Measurements from ENCODE around the gene SYN1. TPM values are rescaled to one million over a fixed set of nuclear protein-coding genes. Genes with fewer than 3 reads are reported as not detected.

Gene SYN1
- total and polyA plus RNA-seq, 2 experiments from 2014 or later = 3.6 to 6.7 TPM

GRCh38 chrX:47586043-47586787, 33.4 kb downstream of the SYN1 start:
- Mint-ChIP-seq H3K27me3 (ENCODE audit: insufficient read depth, low read depth, poor library complexity) (peaks cover 16% of the 10 kb centered on the region), H3K4me1 (peaks cover 20% of the 10 kb centered on the region), H3K36me3 (ENCODE audit: low read depth) (peaks cover 5% of the 10 kb centered on the region; the same call in 1 of the 3 replicates), H3K9me3 (no peaks in the 10 kb centered on the region), H3K27ac (peak overlapping the region; percentile 78; the same call in 1 of the 2 replicates), H3K4me3 (no peak overlapping the region; the same call in 2 of the 3 replicates)
- TF ChIP-seq, protein P1, sequence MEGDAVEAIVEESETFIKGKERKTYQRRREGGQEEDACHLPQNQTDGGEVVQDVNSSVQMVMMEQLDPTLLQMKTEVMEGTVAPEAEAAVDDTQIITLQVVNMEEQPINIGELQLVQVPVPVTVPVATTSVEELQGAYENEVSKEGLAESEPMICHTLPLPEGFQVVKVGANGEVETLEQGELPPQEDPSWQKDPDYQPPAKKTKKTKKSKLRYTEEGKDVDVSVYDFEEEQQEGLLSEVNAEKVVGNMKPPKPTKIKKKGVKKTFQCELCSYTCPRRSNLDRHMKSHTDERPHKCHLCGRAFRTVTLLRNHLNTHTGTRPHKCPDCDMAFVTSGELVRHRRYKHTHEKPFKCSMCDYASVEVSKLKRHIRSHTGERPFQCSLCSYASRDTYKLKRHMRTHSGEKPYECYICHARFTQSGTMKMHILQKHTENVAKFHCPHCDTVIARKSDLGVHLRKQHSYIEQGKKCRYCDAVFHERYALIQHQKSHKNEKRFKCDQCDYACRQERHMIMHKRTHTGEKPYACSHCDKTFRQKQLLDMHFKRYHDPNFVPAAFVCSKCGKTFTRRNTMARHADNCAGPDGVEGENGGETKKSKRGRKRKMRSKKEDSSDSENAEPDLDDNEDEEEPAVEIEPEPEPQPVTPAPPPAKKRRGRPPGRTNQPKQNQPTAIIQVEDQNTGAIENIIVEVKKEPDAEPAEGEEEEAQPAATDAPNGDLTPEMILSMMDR (conservative IDR thresholded peaks at IDR 0.05; ENCODE audit: low read depth in 2 of 2) = peak in 1 of 2 experiments; percentile 25; a peak in 1 of 4 replicates
- no peak for TF ChIP-seq ZNF114 (CRISPR knock-in tag; IDR thresholded peaks at IDR 0.05)
- no peak overlapping the region for H3K4me3 ChIP-seq
- no peaks in the 10 kb centered on the region for H4K20me1 ChIP-seq (replicated peaks; ENCODE audit: insufficient read depth)
- H3K4me1 ChIP-seq (ENCODE audit: insufficient read depth) = 0 out of 2 replicates have a peak, but pooled peaks cover 4% of the 10 kb centered on the region
- no peak overlapping the region for H2AFZ ChIP-seq
- ATAC-seq = no peak
- no peak for DNase-seq (ENCODE audit: low spot score)
- no peak overlapping the region for H3K27ac ChIP-seq (ENCODE audit: low read depth)
- no peak overlapping the region for H3K4me2 ChIP-seq
- no peaks in the 10 kb centered on the region for H3K27me3 ChIP-seq (ENCODE audit: insufficient read depth)
- no peaks in the 10 kb centered on the region for H3K36me3 ChIP-seq (ENCODE audit: insufficient read depth)
- no peaks in the 10 kb centered on the region for H3K79me2 ChIP-seq (replicated peaks; ENCODE audit: insufficient read depth)
- no peaks in the 10 kb centered on the region for H3F3A ChIP-seq (replicated peaks; ENCODE audit: low read depth)
- H3K9me2 ChIP-seq (ENCODE audit: insufficient read depth) = no peaks in the 10 kb centered on the region

DNA sequence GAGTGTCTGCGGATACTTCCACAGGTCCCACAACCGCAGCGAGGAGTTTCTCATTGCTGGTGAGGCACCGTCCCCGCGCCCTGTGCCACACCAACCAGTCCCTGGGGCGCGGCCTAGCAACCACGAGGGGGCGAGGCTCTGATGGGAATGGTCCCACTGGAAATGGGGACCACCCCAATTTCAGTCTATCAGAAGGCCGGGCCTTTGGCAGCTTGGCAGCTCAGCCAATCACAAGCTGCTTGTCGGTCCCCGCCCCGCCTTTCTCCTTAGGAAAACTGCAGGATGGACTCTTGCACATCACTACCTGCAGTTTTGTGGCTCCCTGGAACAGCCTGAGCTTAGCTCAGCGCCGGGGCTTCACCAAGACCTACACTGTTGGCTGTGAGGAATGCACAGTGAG, 34.4 kb downstream of the SYN1 start:
- Mint-ChIP-seq H3K36me3 (ENCODE audit: low read depth) (peaks cover 5% of the 10 kb centered on the region; the same call in 1 of the 3 replicates), H3K4me1 (peaks cover 23% of the 10 kb centered on the region), H3K9me3 (no peaks in the 10 kb centered on the region), H3K27me3 (ENCODE audit: insufficient read depth, low read depth, poor library complexity) (peaks cover 16% of the 10 kb centered on the region), H3K27ac (no peak overlapping the region), H3K4me3 (no peak overlapping the region)
- Histone ChIP-seq H3K9me2 (ENCODE audit: insufficient read depth) (no peaks in the 10 kb centered on the region), H3K27me3 (ENCODE audit: insufficient read depth) (no peaks in the 10 kb centered on the region), H3F3A (replicated peaks; ENCODE audit: low read depth) (no peaks in the 10 kb centered on the region), H3K4me3 (no peak overlapping the region), H3K27ac (ENCODE audit: low read depth) (no peak overlapping the region), H3K4me1 (ENCODE audit: insufficient read depth) (0 out of 2 replicates have a peak, but pooled peaks cover 4% of the 10 kb centered on the region), H4K20me1 (replicated peaks; ENCODE audit: insufficient read depth) (no peaks in the 10 kb centered on the region), H3K79me2 (replicated peaks; ENCODE audit: insufficient read depth) (no peaks in the 10 kb centered on the region), H3K36me3 (ENCODE audit: insufficient read depth) (no peaks in the 10 kb centered on the region), H3K4me2 (no peak overlapping the region), H2AFZ (no peak overlapping the region)
- DNase-seq (ENCODE audit: low spot score) (peak; percentile 54), ATAC-seq (peak; percentile 32)
- TF ChIP-seq REST (IDR thresholded peaks at IDR 0.05; ENCODE audit: unreplicated experiment) = no peak
- TF ChIP-seq, protein P1 (conservative IDR thresholded peaks at IDR 0.05; ENCODE audit: low read depth in 2 of 2) = peak; percentile 14 to 36; a peak in 1 of 4 replicates

Measured in GM23338 (cell line).